ENCODE data around the gene UQCR11.

Gene UQCR11

DNA sequence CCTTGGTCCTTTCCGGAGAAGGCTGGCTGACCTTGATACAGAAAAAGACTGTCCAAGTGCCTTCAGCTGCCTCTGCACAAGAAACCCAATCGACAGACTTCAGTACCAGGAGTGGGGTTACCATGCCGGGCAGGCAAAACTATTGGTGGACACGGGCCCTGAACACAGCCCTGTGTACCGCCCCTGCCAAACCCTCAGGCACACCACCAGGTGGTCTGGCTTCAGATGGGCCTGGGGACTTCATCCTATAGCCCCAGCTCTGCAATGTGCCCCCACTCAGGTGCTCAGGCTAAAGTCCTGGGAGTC, 29.6 kb upstream of the UQCR11 start:
- no peak for DNase-seq (ENCODE audit: low spot score)

DNA sequence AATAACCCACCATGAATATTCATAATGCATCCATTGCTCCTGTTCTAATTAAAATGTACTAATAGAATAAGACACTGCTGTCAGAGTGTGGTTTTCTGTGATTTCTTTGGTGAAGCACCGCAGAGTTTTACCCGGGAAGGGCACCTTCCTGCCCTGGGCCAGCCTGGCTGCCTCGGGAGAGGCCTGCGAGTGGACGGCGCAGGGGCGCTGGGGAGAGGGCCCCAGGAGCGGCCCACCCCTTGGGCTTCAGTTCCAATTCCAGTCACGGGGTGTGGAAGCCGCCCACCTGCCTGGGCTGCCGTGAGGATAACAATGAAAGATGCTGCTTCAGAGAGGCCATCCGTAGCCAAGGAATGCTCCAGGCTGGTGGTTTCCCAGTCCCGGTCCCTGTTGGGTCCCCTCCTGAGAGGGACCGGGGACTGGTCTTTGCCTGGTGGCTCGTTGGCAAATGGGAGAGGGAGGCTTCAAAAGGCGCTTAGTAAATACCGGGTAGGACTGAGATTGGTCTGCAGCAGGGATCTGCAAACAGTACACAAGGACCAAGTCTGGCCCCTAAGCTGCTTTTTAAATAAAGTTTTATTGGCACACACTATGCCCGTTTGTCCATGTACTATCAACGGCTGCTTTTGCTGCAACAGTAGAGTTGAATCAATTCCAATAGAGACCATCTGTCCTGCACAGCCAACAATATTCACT, 29.1 kb upstream of the UQCR11 start:
- peak; percentile 41 for DNase-seq (ENCODE audit: low spot score)

DNA sequence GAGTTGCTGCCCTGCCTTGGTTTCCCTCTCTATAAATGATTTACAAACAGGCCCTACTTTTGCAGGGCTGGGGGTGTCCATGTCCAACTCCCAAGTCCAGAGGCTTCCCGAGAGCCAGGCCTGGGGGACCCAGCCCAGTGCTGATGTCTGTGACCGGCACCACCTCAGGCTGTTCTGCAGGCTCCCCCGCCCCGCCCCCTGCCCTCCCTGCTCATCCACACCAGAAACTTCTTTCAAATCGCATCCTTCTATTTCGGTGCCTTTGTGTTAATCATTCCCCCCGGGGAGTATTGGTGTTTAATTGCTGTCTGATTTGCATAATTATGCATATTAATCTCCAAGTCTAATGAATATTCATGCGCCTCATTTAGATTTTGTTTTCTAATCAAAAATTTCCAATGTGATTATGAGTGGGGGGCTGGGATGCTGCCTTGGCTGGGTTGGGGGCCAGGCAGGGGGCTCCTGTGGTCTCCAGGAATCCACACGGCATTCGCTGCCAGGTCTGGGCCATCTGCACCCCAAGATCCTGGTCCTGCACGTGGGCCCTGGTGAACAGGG, 28.1 kb upstream of the UQCR11 start:
- no peak for DNase-seq (ENCODE audit: low spot score)

DNA sequence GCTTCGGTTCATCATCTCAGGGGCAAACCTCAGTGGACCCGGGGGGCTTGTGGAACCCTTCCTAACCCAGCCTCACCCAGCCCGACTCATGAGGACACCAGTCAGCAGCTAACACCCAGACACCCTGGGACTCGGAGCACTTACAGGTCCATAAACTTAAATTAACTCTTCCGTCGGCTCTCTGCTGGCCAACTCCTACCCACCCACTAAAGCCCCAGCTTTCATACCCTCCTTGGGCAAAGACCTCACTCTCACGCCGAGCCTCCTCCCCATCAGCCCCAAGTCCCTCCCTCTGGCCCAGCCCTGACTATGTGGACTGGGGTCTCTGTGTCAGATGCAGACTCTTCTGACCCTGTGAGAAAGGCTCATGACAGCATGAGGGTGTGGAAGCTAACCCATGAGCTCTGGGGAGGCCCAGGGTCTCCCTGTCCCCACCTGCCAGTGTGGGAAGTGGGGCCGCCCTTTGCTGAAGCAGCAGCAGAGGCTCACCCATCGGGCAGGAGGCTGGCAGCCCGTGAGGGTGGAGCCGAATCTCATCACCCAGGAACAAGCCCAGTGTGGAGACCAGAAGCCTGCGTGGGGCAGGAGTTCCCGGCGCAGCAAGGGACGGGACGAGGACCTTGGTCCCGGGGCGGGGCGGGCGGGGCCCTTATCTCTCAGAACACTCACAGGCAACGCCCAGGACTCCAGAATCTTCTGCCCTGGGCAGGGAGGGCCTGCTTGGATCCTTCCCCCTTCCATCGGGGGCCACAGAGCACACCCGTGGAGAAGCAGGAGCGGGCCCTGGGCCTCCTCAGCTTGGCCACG, 27.4 kb upstream of the UQCR11 start:
- no peak for DNase-seq (ENCODE audit: low spot score)

DNA sequence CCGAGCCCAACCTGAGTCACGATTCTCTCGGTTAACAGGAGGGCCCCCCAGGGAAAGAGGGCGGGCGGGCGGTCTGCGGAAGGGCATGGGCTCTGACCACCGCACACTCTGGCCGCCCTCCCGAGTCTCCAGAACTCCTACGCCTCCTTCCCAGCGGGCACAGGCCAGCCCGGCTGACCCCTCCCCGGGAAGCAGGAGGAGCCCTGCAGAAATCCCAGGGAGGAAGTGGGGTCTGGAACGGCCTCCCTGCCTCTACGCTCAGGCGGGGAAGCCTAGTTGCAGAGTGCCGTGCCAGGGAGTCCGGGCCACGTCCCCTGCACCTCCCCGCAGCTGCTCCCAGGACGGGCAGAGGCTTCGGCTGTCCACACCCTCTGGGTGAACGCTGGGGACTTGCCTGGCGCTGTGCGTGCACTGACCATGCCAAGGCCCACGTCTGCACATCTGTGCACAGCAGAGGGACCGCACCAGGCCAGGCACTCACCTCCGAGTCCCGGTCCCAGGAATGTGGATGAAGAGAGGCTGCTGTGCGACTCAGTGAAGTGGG, 26.4 kb upstream of the UQCR11 start:
- DNase-seq (ENCODE audit: low spot score): no peak

DNA sequence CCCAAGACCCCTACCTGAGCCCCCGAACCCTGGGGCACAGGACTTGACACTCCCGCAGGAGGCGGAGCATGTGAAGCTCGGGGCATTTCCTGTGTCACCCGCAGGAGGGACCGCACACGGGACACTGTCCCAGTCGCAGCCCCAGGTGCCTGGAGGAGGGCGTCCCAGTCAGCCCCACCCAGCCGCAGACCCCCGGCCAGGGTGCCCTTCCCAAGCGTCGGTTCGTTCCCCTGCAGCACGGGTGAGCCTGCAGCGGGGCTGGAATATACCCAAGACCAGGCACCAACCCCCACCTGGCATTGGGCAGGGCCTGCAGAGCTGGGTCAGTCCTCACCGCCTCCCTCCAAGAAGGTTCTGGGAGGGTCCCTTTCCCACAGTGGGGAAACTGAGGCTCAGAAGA, 25.5 kb upstream of the UQCR11 start:
- DNase-seq (ENCODE audit: low spot score): no peak

DNA sequence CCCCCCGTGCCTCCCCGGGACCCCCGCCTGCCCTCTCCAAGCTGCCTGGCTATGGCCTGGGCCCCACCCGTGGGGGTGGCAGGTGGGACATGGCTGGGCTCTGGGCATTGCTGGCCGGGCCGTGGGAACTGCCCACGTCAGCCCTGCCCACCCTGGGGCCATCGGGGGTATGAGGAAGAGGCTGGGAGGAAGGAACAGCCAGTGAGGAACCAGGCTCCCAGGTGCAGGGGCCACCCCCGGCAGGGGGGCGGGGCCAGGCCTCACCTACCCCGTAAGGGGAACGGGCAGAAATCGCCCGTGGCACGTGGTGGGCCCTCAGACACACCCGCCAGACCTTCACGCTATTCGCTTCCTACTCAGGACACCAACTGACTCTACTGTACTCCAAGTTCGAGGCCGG, 24.8 kb upstream of the UQCR11 start:
- no peak for DNase-seq (ENCODE audit: low spot score)

DNA sequence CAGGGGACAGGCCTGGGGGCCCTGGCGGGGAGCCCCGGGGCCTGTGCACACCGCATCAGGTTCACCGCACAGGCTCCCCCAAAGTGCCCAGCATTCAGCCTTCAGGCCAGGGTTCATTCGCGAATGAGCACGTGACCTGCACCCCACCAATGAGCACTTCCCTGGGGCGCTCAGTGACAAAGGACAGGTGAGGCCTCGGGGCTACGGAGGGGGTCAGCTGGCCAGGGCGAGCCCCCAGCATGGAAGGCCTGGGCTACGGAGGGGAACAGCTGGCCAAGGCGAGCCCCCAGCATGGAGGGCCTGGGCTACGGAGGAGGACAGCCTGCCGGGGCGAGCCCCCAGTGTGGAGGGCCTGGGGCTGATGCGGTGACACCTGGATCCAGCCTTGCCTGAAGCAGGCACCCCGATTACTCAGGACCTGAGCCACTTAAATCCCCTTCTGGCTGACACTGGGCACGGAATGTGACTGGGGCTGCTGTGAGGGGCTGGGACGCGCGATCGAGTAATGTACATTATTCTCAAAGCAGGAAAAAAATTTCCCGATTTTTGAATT, 24.1 kb upstream of the UQCR11 start:
- DNase-seq (ENCODE audit: low spot score): no peak

DNA sequence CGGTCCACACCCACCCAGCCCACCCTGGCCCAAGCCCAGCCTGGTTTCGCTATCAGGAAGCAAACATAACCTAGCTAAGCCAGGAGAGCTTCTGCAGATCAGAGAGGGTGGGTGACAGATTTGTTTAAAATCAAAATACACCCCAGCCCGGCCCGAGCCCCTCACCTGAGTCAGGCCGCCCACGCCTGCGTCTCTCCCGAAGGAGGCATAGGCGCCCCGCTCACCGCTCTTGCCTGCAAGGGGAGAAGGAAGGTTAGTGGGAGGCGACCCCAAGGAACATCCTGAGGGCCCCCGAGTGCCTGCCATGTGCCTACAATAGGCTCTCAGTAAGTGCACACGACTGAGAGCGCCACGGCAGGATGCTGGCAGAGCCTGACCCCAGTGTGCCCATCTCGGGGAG, 21.9 kb upstream of the UQCR11 start:
- DNase-seq (ENCODE audit: low spot score): no peak

DNA sequence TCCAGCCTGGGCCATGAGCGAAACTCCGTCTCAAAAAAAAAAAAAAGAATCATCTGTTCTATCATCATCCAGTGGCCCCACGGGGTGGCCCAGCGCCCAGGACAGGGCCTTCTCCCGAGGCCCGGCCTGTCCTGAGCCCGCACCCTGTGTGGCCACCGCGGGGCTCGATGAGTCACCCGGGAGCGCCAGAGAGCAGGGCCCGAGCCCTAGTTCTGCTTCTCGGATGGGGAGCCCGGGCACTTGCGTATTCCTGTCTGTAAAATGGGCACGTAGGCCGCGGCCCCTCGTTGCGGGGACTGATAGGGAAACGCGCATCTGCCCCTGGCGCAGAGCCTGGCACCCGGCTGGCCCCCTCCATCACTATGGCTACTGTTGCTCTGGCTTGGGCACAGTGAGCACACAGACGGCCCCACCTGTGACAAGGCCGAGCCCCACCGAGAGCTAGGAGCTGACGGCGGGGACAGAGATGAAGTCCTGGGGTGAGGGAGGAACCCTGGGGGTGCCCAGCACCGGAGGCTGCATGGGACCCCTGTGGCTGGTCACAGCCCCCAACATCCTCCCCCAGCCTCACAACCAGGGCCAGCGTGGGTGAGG, 21.3 kb upstream of the UQCR11 start:
- DNase-seq (ENCODE audit: low spot score): no peak

DNA sequence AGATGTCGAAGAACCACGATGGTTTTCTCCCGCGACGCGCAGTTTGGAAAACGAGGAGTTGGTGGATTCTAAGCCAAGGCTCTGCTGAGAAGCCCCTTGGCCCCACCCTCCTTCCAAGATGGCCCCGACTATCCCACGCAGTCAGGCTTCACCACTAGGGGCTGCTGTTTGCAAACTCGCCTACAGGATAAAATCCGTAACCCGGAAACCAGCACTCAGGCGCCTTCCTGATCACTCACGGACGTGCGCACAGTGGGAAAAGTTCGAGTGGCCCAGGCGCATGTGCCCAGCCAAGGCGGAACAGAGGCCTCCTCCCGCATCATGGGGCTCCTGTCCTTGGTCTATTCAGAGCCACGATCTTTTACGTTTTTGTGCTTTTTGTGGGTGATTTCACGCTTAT, 19.2 kb upstream of the UQCR11 start:
- DNase-seq (ENCODE audit: low spot score): peak; percentile 57

DNA sequence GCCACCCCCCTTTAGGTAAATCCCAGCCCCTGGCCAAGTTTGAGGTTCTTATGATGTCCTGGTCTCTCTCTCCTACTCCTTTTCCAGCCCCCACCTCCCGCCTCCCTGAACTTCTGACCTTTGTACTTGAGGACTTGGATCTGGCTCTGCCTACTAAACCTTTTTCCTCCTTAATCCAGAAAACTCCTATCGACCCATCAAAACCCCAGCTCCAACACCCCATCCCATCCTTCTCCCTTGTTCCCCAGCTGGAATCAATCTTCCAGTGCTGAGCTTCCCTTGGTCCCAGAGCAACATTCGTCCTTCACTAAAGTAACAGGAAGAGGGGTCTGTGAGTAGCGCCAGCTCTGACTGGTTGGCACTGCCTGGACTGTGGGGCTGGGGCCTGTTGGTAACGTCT, 17.3 kb upstream of the UQCR11 start:
- no peak for DNase-seq (ENCODE audit: low spot score)

DNA sequence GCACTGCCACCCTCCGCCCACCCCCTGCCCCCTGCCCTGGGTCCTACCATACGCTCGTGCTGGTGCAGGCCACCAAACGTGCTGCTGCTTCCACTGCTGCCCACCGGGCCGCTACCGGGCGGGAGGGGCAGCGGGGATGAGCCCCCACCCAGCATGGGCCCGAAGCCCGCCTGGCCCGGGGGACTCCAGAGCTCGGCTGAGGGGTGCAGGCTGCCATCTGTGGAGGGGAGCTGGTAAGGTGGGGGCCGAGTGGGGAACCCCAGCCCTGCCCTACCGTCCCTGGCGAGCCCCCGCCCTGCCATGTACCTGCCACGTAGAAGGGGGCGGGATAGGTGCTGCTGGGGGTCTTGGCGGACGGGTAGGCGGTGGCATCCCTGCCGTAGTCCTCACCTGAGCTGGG, 16.7 kb upstream of the UQCR11 start:
- no peak for DNase-seq (ENCODE audit: low spot score)

DNA sequence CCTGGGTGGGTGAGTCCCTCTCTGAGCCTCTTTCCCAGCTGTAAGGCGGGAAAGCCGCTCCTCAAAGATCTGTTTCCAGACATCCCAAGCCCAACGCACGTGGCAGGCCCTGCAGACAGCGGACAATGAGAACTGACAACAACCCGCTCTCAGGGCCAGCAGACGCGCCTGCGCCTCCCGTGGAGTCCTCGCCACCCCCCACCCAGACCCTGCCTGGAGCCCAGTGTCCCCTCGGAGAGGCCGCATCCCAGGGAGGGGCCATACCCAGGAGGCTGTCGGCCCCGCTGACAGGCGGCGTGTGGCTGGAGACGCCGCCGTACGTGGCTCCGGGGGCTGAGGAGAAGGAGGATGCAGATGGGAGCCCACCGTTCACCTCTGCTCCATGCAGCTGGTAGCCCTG, 16.3 kb upstream of the UQCR11 start:
- DNase-seq (ENCODE audit: low spot score): no peak

DNA sequence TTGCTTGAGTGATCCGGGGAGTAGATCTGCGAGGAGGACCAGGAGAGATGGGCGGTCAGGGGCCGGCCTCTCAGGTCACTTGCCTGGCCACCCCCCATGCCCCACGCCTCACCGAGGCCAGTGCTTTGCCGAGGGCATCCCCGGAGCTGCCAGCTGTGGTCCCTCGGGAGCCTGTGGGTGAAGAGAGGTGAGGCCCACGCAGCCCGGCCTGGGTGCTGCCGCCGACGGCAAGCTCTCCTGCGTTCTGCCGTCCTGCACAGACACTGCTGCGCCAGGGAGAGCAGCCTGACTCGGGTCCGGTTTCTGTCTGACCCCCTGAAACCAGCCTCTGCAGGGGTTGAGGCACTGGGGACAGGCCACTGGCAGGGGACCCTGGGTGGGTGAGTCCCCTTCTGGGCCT, 15.8 kb upstream of the UQCR11 start:
- DNase-seq (ENCODE audit: low spot score): no peak

DNA sequence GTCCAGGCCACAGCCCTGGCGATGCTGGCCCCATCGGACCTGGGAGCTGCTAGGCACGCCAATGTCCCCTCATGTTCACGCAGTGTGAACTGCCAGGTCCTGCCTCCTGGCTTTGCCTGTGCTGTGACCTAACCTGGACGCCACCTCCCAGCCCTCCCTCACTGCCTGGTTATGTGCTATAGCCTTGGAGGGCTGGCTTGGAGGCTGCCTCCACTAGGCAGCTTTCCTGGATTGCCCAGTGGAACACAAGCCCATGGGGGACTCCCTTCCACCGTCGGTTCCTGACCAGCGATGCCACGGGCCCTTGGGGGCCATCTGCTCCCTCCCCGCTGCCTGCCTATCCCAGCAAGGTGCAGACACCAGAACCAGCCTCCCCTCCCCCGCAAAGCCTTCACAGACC, 15.2 kb upstream of the UQCR11 start:
- DNase-seq (ENCODE audit: low spot score): no peak

DNA sequence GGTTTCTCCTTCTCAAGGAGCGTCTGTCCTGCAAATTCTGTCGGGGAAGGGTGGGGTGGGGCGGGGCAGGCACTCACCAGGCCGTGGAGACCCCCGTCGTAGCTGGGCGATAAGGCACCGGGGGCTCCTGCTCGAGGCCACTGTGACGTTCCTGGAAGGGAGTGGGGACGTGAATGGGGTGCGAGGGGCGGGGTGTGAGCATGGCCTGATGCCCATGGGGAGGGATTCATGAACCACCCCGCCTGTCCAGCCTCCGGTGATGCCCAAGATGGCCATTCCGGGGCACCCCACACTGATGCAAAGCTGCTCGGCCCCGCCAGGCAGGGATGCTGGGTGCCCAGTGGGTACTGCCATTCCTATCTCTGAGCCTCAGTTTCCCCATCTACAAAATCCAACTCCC, 14.4 kb upstream of the UQCR11 start:
- DNase-seq (ENCODE audit: low spot score): no peak

DNA sequence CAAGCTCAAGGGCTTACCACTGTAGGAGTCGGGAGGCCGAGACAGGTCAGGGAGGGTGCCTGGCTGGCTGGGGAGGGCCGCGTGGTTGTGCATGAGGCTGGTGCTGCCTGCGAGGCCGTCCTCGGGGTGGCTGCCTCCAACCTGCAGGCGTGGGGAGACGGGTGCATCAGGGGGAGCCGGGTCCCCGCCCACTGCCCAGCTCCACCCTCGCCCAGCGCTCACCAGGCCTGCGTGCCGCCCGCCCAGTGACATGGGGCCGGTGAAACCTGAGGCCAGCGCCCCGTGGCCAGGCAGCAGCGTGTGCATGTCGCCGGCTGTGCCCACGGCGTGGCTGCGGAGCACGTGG, 13.8 kb upstream of the UQCR11 start:
- DNase-seq (ENCODE audit: low spot score): no peak

DNA sequence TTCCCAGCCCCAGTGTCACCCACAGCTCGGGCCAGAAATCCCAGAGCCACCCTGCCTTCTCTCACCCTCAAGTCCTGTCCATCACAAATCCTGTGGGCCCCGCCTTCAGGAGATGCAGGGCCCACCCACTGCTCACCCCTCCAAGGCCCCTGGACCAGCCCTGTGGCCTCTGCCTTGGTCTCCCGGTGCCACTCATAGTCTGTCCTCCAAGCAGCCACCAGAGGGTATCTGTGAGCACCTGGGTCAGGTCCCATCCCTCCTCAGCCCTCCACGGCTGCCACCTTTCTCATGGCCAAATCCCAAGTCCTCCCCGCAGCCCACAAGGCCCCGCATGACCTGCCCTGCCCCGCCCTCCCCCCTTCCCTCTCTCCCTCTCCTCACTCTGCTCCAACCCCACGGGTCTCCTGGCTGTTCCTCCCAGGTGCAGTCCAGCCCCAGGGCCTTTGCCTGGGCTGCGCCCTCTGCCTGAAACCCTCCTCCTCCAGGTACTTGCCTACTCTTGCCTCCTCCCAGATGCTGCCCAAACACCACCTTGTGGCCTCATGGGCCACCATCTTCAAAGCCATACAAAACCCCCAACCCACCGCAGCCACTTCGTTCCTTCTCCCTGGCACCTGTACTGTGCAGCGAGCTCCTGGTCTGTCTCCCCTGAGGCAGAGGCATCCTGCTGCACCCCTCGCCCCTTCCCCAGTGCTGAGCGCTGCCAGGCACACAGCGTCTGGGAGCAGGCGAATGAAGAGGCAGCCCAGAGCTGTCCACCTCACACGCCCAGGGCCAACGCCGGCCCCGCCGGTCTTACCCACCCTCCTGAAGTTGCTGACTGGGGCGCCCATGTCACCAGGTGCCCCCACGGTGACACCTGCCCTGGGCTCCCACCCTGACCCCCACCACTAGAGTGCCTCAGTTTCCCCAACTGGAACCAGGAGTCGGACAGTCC, 13.2 kb upstream of the UQCR11 start:
- peak; percentile 61 for DNase-seq (ENCODE audit: low spot score)

DNA sequence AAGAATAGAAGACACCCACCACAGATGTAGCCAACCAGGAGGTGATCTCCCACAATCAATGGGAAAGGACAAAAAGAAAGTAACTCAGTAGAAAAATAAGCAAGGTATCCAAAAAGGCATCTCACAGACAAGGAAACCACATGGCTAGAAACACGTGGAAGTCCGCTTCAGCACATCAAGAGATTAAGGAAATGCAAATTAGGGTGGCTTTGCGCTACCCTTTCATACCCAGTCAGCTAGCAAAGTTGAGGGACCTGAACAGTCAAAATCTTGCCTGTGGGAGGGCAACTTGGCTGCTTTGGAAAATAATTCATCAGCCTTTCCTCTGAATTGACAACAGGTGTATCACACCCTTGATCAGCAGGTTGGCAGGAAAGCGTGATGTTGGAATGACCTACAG, 11.6 kb upstream of the UQCR11 start:
- DNase-seq (ENCODE audit: low spot score): no peak

DNA sequence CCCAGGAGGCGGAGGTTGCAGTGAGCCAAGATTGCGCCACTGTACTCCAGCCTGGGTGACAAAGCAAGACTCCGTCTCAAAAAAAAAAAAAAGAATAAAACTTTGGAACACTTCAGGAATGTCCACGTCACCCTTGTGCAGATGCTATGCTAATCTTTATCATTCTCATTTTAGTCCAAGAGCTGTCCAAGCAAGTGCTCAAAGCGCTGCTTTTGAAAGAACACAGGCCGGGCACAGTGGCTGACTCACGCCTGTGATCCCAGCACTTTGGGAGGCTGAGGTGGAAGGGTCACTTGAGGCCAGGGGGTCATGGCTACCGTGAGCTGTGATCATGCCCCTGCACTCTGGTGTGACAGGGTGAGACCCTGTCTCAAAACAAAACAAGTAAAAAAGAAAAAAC, 11.1 kb upstream of the UQCR11 start:
- DNase-seq (ENCODE audit: low spot score): no peak
